Middle frontal gyrus (tissue), 1 donor: ENCODE measurements around the gene PRR35.

Experiments used
- DNase-seq: peaks from one replicate; pipeline ENCODE4 v3.0.0-alpha.2; 2015; ENCODE audit warnings: low spot score; ENCODE audit errors: extremely low spot score

The PRR35 gene

DNA sequence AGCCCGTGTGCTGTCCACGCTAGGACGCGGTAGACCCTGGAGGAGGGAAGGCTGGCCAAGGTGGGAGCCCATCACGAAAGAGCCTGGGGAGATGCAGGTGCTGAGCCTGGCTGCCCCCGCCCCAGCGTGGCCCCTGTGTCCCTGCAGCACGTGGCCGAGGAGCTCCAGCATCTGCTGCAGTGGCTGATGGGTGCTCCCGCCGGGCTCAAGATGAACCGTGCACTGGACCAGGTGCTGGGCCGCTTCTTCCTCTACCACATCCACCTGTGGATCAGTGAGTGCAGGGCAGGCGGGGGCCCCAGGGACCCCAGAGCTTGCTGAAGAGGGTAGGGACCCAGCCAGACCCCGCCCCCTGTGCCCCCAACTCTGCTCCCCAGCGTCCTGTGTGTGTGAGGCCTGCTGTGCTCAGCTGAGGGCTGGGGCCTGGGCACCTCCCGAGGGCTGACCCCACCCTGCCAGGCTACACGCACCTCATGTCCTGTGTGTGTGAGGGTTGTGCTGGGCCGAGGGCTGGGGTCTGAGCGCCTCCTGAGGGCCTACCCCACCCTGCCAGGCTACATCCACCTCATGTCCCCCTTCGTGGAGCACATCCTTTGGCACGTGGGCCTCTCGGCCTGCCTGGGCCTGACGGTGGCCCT lies 18.2 kb downstream of the PRR35 start:
- no peak for DNase-seq

DNA sequence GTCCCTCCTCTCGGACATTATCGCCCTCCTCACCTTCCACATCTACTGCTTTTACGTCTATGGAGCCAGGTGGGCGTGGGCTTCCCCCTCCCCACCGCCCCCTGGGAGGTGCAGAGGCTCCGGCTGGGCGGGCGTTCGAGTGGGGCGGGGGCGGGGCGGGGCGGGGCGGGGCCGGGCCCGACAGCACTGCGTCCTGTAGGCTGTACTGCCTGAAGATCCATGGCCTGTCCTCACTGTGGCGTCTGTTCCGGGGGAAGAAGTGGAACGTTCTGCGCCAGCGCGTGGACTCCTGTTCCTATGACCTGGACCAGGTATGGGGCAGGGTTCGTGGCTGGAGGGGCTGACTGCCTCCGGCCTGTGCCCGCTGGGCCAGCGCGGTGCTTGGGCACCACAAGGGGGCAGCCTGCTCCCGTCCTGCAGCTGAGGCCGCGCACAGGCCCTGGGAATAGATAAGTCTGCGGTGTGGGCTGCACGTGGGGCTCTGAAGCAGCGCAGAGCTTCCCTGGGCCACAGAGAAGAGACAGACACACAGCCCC lies 18.7 kb downstream of the PRR35 start:
- no peak for DNase-seq

DNA sequence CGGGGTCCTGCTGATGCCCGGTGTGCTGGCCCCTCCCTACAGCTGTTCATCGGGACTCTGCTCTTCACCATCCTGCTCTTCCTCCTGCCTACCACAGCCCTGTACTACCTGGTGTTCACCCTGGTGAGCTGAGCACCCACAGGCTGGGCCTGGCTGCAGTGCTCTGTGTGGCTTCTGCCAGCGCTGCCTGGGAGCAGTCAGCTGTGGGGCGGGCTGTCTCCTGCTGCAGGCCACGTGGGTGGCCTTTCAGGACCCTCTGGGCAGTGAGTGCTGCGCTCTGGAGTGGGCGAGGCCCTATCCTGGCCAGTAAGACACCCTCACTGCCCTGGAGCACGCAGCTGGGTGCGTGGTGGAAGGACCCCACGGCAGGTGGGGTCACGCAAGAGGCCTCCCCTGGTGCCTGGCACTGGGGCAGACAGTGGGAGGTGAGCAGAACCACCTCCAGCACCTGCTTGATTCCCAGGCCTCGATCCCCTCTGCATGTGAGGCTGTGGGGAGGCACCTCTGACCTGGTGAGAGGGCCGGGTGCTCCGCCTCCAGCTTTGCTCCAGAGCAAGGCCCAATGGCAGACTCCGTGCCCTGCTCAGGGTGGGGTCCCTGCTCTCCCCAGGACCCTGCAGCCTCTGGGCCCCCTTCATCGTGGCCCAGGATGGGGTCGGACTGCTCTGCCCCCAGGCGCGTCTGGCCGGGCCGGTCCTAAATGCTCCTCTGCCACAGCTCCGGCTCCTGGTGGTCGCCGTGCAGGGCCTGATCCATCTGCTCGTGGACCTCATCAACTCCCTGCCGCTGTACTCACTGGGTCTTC lies 20.1 kb downstream of the PRR35 start:
- DNase-seq = no peak

DNA sequence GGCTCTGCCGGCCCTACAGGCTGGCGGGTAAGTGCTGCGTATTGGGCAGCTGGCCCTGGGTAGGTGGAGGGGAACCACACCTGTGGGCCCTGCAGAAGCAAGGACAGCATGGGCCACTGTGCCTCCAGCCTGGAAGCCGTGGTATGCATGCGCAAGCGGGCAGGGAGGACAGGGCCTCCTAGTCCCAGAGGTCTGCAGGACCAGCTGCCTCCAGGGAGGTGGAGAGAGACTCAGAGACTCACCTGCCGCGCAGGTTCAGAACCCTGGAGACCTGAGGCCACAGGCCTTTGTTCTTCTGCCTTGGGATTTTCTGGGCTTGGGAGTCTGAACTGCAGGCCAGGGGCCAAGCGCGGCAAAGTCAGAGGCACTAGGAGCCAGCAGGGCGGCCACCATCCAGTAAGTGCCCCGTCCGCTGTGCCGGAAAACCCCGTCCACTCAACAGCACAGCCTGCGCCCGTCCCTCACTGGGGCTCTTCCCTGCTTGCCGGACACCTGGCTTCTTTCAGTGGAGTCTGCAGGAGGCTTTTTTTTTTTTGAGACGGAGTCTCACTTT lies 20.8 kb downstream of the PRR35 start:
- no peak for DNase-seq

DNA sequence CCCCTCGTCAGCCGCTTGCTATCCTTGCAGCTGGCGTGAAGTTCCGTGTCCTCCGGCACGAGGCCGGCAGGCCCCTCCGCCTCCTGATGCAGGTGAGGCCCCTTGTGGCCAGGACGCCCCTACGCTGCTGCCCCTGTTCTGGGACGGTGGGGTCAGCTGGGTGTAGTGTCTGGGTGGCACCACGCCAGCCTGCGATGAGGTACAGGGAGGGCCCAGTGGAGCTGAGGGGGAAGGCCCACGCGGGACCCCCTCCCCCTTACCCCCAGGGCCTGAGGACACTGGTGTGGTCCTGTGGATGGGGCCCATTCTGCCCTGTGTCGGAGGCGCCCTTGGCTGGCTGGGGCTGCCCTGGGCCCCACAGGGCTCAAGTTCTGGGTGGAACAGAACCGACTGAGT lies 22.0 kb downstream of the PRR35 start:
- no peak for DNase-seq

DNA sequence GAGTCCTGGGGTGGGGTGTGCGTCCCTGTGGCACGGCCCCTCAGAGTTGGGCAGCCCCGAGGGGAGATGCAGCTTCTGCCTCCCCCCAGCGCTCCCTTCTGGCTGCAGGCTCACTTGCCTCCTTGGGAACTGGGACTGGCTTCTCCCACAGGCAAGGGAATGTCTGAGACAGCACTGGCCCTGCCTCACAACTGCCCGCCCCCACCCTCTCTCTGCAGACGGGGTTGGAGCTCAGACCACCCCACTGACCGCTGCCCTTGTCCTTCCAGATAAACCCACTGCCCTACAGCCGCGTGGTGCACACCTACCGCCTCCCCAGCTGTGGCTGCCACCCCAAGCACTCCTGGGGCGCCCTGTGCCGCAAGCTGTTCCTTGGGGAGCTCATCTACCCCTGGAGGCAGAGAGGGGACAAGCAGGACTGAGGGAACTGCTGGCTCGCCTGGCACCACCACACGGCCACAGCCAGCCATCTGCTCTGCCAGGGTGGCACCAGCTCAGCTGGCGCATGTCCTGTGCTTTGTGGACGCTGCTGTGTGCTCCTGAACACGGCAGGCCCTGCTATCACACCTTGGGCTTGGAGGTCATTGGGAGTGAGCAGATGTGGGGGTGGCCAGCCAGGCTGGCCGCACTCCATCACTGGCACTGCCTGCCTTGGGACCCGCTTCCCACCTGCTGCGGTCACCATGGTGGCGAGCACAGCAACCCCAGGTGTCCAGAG lies 22.6 kb downstream of the PRR35 start:
- no peak for DNase-seq

DNA sequence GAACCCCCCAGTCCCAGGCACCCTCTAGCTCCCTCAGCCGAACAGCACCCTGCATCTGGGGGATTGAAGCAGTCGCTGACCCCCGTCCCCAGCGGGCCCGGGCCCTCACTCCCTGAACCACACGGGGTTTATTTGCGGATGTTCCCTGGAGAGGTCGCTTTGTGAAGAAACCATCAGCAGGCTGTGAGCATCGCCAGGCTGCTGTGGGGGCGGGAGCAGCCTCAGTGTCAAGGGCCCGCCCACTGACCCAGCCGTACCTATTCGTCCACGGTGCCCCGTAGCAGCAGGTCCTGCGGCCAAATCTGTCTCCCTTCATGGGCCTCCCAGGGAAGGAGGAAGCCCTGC lies 23.2 kb downstream of the PRR35 start:
- DNase-seq = no peak

DNA sequence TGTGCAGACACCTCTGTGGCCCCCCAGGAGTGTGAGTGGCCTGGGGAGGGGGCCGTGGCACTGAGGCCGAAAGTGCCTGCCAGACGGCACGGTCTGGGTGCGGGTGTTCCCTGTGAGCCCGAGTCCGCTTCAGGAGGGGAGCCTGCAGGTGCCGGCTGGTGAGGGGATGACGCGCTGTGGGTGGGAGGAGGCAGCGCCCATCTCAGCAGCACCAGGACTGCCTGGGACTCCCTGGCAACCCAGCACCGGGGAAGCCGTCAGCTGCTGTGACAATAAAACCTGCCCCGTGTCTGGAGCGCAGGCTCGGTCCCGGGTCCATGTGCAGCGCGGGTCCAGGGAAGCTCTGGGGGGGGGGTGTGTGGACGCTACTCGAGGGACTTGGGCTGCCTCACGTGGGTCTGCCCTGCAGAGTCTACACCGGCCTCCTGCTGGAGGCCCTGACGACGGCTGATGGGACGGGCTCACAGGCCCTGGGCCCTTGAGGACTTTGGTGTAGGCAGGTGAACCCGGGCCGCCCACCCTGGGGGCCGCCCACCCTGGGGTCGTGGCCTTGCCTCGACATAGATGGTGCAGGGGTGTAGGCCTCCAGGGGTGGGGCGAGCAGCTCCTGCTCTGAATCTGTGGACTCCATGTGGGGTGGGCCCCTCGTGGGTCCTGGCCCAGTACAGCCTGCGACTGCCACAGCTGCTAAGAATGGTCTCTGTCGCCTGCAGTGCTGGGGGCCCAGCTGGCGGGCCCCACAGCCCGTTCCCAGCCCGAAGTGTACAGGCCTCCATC lies 23.8 kb downstream of the PRR35 start:
- no peak for DNase-seq

DNA sequence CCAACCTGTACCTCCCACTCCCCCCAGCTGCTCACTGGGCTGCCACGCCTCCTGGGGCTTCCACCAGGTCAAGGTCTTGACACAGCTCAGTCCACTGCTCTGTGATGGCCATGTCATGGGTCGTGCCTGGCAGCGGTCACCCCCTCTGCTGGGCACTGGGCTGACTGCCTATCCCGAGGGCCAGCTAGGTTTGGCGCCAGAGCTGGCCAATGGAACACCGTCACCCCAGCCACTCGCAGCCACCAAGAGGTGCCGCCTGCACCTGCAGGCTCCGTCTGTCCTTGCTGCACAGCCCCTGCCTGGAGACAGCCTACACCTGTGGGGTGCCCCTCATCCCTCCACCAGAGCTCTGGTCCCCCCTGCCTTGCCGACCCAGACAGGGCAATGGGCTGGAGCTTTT lies 25.2 kb downstream of the PRR35 start:
- no peak for DNase-seq

DNA sequence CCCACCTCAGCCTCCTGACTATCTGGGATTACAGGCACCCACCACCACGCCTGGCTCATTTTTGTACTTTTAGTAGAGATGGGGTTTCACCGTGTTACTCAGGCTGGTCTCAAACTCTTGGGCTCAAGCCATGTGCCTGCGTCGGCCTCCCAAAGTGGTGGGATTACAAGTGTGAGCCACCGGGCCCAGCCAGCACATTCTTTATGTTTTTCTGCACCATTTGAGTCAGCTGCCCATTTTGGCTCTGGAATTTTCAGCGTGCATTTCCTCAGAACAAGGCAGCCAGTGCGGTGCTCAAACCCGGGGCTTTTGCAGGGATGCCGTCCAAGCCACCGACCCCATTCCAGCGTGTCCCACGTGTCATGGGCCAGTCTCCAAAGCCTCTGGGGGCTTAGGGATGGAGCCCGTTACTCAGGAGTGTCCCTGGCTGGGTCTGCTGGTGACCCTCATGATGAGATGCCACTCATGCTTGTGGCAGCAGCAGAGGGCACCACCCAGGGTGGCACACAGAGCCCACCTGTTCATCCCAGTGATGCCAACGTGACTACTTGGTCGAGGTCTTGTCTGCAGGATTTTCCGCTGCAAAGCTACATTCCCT lies 26.0 kb downstream of the PRR35 start:
- no peak for DNase-seq

DNA sequence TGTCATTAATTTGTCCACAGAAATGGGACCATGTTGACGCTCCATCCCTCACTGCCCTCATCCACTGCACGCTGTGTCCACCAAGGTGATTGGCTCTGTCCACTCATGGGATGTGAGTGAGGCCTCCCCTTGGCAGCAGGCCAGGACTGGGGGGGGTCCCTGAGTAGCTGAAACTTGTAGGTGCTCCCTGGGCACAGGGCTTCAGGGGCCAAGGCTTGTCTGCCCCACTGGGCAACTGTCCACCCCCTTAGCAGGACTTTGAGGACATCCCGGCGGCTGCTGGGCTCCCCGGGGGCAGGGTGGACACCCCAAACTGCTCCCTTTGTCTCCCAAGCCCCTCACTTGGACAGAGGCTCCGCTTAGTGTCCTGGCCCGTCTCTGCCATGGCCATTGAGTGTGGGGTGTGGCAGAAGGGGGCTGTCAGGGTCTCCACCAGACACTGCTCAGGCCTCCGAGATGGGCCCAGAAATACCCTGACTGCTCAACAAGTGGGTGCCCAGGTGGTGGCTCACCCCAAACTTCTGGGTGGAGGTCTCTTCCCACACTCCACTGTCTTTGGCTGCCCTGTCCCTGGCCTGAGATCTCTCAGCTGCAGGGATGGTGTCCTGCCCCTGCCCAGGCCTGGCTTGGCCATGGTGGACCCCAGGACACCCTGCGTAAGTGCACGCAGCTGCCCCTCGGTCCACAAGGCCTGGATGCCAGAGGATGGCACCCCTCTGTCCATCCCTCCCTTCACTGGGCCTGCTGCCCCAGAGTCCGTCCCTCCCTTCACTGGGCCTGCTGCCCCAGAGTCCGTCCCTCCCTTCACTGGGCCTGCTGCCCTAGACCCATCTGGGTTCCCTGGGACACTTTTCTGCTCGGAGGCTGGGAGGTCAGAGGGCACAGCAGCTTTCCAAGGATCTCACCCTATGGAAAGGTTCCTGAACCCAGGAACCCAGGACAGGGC lies 26.7 kb downstream of the PRR35 start:
- no peak for DNase-seq

DNA sequence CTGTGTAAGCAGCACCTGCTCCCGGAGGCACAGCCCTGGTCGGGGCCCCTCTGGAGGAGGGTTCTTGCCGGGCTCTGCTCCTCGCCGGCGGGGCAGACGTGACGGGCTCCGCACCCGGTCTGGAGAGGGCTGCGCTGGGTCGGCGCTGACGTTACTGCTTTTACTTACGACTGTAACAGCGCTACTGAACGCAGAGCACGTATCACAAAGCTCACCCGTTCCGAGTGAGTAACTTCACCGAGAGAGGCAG lies 28.4 kb downstream of the PRR35 start:
- DNase-seq = no peak

DNA sequence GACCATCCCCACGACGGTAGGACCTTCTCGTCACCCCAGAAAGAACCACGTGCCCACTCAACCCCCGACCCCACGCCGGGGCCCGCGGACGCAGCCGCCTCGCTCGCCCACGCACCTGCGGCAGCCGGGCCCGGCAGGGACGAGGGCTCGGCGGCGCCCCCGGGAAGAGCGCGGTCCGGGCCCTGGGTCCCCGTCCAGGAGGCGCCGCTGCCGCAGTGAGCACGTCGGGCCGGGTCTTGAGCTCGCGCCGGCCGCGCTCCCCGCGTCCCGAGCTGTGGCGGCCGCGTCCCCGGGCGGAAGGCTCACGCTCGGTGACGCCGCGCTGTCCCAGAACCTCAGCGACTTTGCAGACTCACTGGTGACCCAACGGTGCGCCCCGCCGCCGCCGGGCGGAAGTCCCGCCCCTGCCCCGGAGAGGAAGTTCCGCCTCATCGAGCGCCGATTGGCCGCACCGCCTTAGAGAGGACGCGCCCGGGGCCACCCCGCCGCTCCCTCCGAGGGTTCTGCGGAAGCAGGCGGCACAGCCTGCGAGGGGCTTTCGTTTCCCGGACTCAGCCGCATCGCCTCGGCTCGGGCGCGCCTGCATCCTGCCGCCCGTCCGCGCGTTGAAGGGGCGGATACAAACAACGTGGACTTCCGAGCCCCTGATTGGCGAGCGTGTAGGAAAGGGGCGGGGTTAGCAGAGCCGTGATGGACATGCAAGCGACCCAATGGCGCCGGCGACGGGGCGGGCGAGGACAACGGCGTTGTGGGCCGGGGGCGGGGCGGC lies 28.9 kb downstream of the PRR35 start:
- peak; percentile 91 for DNase-seq

DNA sequence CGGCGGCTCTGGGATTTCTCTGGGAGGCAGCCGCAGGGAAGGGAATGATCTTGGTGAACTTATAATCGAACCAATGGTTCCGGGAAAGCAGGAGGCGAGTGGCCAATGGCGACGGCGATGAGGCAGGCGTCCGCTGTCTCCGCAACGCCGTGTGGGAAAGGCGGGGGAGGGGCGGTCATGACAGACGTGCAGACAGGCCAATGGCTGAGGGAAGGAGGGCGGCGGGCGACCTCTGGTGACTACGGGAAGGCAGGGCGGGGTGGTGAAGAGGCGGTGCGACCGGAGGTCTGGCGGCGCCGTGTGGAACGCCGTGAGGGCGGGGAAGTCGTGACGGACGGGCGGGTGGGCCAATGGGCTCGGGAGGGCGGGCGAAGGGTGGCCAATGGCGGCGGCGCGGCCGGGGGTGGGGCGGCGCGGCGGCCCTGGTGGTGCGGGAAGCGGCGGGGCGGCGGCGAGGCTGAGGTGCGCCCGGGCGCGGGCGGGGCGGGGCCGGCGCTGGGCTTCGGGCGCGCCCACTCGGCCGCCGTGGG lies 29.5 kb downstream of the PRR35 start, which contains the start of gene RAB40C:
Gene RAB40C, plus strand, starts transcription at position 409 of the 530 bp plus-strand sequence. CDS start 226 bp downstream, outside the sequence.
- DNase-seq = peak; percentile 92

DNA sequence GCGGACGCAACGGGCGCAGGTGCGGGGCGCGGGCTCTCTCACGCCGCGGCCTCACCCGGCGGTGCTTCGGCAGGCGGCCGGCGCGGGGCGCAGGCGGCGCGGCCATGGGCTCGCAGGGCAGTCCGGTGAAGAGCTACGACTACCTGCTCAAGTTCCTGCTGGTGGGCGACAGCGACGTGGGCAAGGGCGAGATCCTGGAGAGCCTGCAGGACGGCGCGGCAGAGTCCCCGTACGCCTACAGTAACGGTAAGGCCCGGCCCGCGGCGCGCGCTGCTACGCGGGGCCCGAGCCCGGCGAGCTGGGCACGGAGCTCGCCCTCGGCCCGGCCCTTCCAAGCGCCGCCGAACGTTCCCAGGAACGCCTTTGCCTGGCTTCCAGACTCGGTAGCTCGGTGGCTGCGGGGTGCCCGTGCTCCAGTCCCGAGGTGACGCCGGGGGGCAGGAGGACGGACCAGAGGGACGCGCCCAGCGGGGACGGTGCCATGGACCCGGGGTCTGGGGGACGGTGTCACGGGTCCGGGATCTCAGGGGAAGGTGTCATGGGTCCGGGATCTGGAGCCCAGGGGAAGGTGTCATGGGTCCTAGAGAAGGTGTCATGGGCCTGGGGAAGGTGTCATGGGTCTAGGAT lies 30.1 kb downstream of the PRR35 start:
- no peak for DNase-seq

DNA sequence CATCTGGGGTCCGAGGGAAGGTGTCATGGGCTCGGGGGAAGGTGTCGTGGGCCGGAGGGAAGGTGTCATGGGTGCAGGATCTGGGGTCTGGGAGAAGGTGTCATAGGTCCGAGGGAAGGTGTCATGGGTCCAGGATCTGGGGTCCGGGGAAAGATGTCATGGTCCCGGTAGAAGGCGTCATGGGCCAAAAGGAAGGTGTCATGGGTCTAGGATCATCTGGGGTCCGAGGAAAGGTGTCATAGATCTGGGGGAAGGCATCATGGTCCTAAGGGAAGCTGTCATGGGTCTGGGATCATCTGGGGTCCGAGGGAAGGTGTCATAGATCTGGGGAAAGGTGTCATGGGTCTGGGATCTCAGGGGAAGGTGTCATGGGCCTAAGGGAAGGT lies 30.6 kb downstream of the PRR35 start:
- DNase-seq = no peak

DNA sequence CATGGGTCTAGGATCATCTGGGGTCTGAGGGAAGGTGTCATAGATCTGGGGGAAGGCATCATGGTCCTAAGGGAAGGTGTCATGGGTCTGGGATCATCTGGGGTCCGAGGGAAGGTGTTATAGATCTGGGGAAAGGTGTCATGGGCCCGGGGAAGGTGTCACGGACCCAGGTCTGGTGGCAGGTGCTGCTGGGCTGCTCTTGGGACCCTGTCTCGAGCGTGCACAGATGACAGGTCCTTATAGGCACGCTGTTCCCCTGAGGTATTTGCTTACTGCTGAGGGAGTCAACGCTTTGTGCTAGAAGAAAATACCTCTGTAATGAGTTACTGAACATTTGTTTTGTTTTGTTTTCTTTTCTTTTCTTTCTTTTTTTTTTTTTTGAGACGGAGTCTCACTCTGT lies 31.0 kb downstream of the PRR35 start:
- no peak for DNase-seq

DNA sequence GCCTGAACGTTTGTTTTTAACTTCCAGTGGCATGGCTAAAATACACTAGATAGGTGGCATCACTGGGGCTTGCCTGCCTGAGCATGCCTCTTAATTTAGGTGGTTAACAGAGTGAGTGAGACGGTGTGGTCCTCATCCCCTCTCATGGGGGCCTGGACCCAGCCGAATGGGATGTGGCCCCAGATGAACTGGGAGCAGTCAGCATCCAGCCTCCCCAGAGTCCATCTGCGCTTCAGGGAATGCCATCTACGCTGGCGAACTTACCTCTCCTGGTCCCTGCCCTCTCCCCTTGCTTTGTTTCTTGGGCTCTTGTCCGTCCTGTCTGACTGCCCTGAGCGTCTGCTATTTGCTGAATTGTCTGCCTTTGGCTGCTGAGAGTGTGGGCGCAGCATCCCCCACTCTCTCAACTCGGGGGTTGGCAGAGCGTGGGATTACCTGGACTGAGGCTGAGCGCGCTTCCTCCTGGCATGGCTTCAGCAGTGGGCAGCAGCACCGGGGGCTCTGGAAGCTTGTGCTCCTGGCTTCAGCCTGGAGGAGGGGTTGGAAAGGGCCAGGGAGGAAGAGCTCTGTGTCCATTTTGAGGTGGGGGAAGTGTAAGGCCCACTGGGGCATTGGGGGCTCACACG lies 31.8 kb downstream of the PRR35 start:
- no peak for DNase-seq
